Stimulated activated effector memory CD8-positive, alpha-beta T cell treated with anti-CD3 and anti-CD28 coated beads, Interleukin-12 subunit alpha, Interleukin-12 subunit beta, amount 100 ng/mL, for 72 hours (primary cell): ENCODE results near the gene GFOD1.

Experiments
- ATAC-seq: fragments of 150-1000 bp; cut with Tn5 transposase; 2 replicates; pipeline ENCODE4 v1.10.0; 2021
- DNase-seq, 2 donors: peaks; one replicate each; pipeline ENCODE4 v3.0.0; 2021 to 2022; ENCODE audit warnings: low spot score in 2 of 2
- H3K27ac Mint-ChIP-seq: one replicate; pipeline ENCODE4 v1.8.0; 2022; ENCODE audit warnings: mild to moderate bottlenecking, mixed read lengths
- H3K36me3 Mint-ChIP-seq: one replicate; pipeline ENCODE4 v1.8.0; 2022; ENCODE audit warnings: mild to moderate bottlenecking, mixed read lengths
- H3K4me1 Mint-ChIP-seq: one replicate; pipeline ENCODE4 v1.8.0; 2022; ENCODE audit warnings: mixed read lengths
- H3K4me3 Mint-ChIP-seq: one replicate; pipeline ENCODE4 v1.8.0; 2022; ENCODE audit warnings: mild to moderate bottlenecking, mixed read lengths
- H3K9me3 Mint-ChIP-seq: one replicate; pipeline ENCODE4 v1.8.0; 2022; ENCODE audit warnings: mixed read lengths

Gene GFOD1

DNA sequence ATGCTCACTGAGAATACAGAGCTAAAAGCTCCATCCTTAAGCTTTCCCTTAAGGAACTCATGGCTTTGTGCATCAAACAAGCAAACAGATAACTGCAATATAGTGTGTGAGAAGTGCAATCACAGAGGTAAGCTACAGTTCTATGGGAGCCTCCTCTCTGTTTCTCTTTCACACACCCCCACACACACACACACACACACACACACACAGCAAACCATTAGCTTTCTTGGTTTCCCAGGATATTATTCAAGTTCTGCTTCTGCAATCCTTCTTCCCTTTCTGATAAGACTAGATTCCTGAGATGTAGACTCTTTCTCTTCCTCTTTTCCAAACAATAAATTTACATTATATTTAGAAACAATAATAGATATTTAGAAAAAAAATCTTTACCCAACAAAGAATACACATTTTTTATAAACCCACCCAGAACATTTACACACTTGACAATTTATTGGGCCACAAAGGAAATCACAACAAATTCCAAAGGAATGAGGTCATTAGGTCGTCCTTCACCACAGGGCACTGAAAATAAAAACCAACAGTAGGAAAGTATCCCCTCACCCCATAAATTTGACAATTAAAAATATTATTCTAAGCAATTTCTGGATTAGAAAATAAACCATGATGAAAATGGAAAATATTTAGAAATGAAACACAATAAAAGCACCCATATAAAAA is 9.3 kb upstream of the GFOD1 start:
- ATAC-seq, result no peak
- Mint-ChIP-seq H3K9me3 (no peaks in the 10 kb centered on the region), H3K4me1 (no peaks in the 10 kb centered on the region), H3K27ac (no peak overlapping the region), H3K4me3 (no peak overlapping the region), H3K36me3 (no peaks in the 10 kb centered on the region)
- no peak for DNase-seq

DNA sequence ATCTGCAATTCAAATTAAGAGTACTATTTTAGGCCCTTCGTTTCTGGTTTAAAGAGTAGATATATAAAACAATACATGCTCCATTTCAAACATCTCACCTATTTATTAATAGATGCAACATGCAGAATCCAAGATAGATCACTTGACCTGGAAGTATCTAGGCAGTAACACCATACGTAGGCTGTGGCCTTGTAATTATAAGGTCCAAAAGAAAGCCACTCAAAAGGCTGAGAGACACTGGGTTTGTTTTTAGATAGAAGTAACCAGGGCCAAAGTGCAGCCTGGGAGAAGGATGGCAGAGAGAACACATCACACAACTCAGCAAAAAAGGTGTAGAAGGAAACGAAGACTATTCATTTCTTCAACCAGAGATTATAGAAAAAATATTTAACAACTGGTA is 8.4 kb upstream of the GFOD1 start:
- Mint-ChIP-seq H3K4me1 (no peaks in the 10 kb centered on the region), H3K36me3 (no peaks in the 10 kb centered on the region), H3K27ac (no peak overlapping the region), H3K4me3 (no peak overlapping the region), H3K9me3 (no peaks in the 10 kb centered on the region)
- DNase-seq, result no peak
- ATAC-seq, result no peak

DNA sequence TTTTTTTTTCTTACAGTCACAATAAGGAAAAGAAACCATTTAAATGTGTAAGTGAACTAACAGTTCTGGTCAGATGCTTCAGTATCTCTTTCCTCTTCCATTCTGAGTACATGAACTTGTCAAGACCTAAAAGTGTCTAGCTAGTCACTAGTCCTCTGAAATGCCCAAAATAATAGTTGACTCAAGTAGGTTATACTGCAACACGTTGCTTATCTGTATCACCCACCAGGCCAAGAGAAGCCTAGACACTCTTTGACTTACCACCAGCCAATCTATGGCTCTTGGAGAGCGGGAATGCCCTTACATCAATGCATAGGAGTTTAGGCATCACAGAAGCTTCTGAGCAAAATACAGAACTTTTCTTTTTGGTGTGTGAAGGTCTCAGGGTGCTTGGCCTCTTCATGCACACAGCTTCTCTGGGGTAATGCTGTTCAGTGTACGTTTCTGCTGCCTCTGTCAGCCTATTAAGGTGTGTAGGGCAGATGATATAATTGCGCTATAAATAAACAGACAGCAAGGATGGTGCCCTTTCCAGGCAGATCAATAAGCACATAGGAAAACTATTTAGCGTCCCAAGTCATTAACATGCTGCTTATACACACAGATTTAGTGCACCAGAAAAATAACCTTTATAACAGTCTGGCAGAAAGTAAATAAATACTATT is 7.8 kb upstream of the GFOD1 start:
- H3K4me1 Mint-ChIP-seq, result no peaks in the 10 kb centered on the region
- DNase-seq (no peak), ATAC-seq (no peak)
- H3K9me3 Mint-ChIP-seq, result no peaks in the 10 kb centered on the region
- H3K27ac Mint-ChIP-seq, result no peak overlapping the region
- no peaks in the 10 kb centered on the region for H3K36me3 Mint-ChIP-seq
- H3K4me3 Mint-ChIP-seq, result no peak overlapping the region

DNA sequence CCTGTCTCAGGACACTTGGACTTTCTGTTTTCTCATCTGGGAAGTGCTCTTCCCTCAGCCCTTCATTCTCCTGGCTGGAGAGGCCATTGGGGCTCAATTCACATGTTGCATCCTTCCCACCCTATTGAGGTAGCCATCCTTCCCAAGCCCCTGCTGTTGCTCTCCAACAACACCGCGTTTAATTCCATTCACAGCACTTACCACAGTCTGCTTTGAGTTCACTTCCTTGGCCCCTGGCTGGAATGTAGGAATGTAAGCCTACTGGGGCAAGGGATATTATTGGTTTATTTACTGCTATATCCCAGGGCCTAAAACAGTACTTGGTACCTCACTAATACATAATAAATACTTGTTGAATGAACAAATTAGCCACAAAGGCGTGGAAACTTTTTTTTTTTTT is 6.7 kb upstream of the GFOD1 start:
- no peaks in the 10 kb centered on the region for H3K9me3 Mint-ChIP-seq
- H3K27ac Mint-ChIP-seq, result no peak overlapping the region
- ATAC-seq, result no peak
- H3K36me3 Mint-ChIP-seq, result no peaks in the 10 kb centered on the region
- DNase-seq, result no peak
- no peak overlapping the region for H3K4me3 Mint-ChIP-seq
- no peaks in the 10 kb centered on the region for H3K4me1 Mint-ChIP-seq

DNA sequence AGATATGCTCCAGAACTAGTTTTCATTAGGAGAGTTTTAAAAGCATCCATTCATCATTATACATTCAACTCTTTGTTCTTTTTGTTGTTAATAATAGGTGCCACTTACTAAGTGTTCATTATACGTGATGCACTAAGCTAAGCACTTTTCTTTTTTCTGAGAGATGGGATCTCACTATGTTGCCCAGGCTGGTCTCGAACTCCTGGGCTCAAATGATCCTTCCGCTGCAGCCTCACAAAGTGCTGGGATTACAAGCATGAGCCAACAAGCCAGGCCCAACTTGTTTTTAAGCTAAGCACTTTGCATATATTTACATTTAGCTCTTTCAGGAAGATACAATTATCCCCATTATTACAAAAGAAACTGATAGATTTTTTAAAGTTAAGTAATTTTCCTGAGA is 5.7 kb upstream of the GFOD1 start:
- Mint-ChIP-seq H3K36me3 (no peaks in the 10 kb centered on the region), H3K4me3 (no peak overlapping the region), H3K27ac (no peak overlapping the region), H3K4me1 (peaks cover 8% of the 10 kb centered on the region), H3K9me3 (no peaks in the 10 kb centered on the region)
- DNase-seq (no peak), ATAC-seq (no peak)

DNA sequence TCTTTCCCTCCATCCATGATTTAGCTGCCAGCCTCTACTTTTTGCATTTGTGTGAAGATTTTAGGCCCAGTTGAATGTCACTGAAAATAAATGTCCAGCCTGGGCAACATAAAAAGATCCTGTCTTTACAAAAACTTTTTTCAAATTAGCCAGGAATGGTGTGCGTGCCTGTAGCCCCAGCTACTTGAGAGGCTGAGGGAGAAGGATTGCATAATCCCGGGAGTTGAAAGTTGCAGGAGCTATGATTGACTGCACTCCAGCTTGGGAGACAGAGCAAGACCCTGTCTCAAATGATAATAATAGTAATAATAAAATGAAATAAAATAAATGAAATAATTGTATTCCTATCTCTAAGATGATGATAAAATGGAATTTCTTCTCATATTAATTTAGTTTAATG is 5.0 kb upstream of the GFOD1 start:
- Mint-ChIP-seq H3K36me3 (no peaks in the 10 kb centered on the region), H3K4me3 (no peak overlapping the region), H3K27ac (no peak overlapping the region), H3K9me3 (no peaks in the 10 kb centered on the region), H3K4me1 (peaks cover 8% of the 10 kb centered on the region)
- DNase-seq (no peak), ATAC-seq (no peak)

DNA sequence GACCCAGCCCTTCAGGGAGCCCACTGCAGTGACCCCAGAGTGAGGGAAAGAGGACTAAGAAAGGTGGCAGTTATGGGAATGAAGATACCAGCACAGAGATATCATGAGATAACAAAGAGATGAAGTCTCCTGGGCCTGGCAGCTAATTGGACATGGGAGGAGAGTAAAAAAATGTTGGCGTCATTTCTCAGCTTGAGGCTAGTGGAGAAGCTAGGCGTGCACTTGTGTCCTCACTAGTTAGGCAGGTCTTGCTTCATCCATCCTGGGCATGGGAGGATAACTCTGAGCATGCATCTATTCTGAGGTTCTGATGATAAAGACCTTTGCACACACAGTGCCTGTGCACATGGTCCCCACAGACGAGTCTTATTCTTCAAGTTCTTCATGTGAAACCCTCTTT is 4.1 kb upstream of the GFOD1 start:
- no peak overlapping the region for H3K27ac Mint-ChIP-seq
- H3K4me3 Mint-ChIP-seq, result no peak overlapping the region
- peaks cover 3% of the 10 kb centered on the region for H3K36me3 Mint-ChIP-seq
- DNase-seq (no peak), ATAC-seq (no peak)
- no peaks in the 10 kb centered on the region for H3K9me3 Mint-ChIP-seq
- peaks cover 11% of the 10 kb centered on the region for H3K4me1 Mint-ChIP-seq

DNA sequence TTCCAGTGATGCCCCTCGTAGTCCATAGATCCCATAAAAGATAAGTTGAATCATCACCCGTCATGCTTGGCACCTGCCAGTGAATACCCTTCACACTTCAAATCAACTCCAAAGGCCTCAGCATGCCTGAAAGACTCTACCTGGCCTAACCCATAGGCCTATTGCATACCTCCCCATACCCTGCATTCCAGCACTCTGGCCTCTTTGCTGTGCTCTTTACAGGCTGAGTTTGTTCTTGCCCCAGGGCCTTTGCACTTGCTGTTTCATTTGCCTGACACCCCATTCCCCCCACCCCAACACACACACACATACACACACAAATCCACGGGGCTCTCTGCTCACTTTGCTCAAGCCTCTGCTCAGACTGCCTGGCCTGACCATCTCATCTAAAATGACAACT is 3.0 kb upstream of the GFOD1 start:
- no peak for ATAC-seq
- Mint-ChIP-seq H3K9me3 (no peaks in the 10 kb centered on the region), H3K4me3 (no peak overlapping the region), H3K4me1 (peaks cover 22% of the 10 kb centered on the region), H3K27ac (no peak overlapping the region), H3K36me3 (peaks cover 6% of the 10 kb centered on the region)
- DNase-seq, result no peak

DNA sequence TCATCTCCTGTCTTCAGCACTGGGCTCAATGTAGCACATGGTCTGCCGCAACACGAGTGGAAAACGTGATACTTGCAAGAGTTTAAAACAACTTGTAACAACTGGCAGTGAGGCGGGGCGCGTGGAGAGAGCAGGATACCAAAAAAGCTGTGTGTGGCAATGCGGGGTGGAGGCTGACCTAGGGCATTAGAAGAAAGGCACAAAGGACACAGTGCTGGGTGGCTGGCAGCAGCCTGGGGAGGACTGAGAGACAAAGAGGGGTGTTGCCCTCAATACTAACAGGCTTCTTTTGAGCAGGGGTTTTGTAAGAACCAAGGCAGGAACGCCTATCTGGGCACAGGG is 1.5 kb upstream of the GFOD1 start:
- Mint-ChIP-seq H3K36me3 (peaks cover 6% of the 10 kb centered on the region), H3K4me1 (peaks cover 34% of the 10 kb centered on the region), H3K9me3 (no peaks in the 10 kb centered on the region), H3K27ac (no peak overlapping the region), H3K4me3 (peak overlapping the region; percentile 86)
- DNase-seq (no peak), ATAC-seq (no peak)

DNA sequence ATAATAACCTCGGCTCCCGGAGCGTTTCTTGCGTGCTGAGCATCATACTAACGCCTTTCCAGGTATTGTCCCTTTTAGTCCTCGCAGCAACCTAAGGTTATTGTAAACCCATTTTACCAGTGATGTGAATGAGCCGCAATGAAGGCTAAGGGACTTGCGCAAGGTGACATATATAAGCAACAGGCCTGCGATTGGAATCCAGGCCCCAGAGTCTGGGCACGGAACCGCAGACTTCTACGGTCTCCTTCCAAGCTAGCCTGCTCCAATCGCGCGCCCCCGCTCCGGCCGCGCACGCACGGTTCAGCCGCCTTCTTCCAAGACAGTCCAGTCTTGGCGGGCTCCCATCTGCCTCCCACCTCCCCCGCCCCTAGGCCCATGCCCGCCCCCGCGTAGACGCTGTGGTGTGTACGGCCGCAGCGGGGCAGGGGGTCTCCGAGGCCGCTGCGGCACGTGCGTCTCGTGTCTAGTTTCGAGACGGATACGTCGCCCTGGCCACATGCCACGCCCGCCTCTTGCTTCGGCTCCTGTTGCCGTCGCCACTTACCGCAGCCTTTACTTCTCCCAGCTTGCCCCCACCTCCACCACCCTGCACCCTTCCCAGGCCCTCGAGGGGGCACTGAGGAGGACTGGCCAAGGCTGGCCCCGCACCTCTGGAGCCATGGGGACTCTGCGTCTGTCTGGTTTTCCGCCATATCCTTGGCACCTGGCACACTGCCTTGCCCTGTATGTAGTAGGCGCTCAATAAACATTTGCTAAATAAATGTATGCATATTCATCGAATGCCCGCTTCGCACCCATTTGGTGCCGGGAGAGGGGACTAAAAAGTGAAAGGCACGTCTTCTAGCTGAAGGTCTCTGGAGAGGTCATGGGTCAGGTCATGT is 855 bp upstream of the GFOD1 start:
- DNase-seq (no peak), ATAC-seq (peak; percentile 1)
- H3K9me3 Mint-ChIP-seq, result no peaks in the 10 kb centered on the region
- H3K4me3 Mint-ChIP-seq, result peak overlapping the region; percentile 86
- H3K27ac Mint-ChIP-seq, result no peak overlapping the region
- peaks cover 6% of the 10 kb centered on the region for H3K36me3 Mint-ChIP-seq
- peaks cover 40% of the 10 kb centered on the region for H3K4me1 Mint-ChIP-seq

DNA sequence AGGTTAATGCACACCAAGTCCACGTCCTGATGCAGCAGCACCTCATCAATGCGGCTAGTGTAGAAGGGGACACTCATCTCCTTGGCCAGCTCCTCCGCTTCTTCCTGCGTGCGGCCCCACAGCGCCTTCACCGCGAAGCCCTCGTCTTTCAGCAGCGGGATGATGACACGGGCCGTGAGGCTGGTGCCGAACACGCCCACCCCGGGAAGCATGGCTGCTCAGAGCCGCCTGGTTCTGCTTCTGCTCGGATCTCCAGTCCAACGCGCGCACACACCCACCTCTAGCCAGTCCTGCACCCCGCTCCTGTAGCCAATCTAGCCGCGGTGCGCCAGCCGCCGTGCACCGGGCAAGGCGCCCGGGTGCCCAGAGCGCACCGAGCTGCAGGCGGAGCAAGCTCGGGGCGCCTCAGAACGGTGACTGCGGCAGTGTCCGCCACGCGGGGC is 700 bp downstream of the GFOD1 start:
- DNase-seq, result peak; percentile 37 to 80
- H3K4me3 Mint-ChIP-seq, result peak overlapping the region; percentile 86
- H3K27ac Mint-ChIP-seq, result peak overlapping the region; percentile 75

DNA sequence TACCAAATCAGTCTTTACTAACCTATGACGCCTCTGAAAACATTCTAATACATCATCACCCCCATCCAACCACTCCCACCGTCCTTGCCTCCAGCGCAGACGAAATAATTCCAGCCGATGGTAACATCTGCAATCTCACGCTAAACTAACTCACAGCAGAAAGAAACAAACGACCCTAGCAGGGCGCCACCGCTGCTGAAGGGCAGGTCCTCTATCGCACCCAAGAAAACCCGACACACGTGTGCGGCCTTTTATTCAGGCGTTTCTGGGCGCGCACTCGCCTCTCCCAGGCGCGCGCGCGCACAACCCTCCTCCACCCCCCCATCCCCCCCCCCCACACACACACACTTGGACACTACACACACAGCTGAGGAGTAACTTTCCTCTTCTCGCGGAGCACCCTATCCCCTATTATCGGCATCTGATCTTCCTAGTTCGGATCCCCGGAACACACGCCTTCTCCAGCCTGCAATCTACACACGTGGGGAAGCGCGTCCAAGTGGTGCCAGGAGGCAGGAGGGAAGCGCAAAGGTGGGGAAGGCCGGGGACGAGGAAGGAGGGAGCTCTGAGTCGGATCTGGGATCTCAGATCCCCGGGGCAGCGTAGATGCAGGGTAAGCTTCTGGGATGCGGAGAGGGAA is 1.4 kb downstream of the GFOD1 start:
- peaks cover 46% of the 10 kb centered on the region for H3K4me1 Mint-ChIP-seq
- peak overlapping the region; percentile 75 for H3K27ac Mint-ChIP-seq
- ATAC-seq (no peak), DNase-seq (no peak)
- H3K9me3 Mint-ChIP-seq, result no peaks in the 10 kb centered on the region
- H3K36me3 Mint-ChIP-seq, result peaks cover 6% of the 10 kb centered on the region
- H3K4me3 Mint-ChIP-seq, result peak overlapping the region; percentile 86

More for the DNA sequence above, 700 bp downstream of the GFOD1 start:
- H3K4me1 Mint-ChIP-seq, result peaks cover 42% of the 10 kb centered on the region
- peak; percentile 62 for ATAC-seq
- H3K9me3 Mint-ChIP-seq, result no peaks in the 10 kb centered on the region
- H3K36me3 Mint-ChIP-seq, result peaks cover 6% of the 10 kb centered on the region

DNA sequence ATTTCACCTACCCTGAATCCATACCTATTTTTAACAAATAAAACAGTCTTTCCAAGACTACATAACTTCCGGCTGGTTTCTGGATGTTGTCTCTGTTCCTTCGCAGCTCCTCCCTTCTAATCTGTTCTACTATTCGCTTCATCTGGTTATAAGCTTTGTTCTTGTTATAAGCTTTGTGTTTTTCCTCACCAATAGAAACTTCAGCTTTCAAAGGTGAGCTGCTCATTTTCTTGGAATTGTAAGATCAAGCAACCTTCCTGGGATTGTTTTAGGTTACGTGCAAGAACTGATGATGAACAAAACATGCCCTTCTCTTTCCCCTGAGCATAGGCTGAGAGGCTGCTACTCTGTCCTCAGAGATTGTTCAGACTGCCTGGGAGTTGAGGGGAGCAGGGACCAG is 2.1 kb downstream of the GFOD1 start:
- Mint-ChIP-seq H3K4me3 (peak overlapping the region; percentile 86), H3K36me3 (peaks cover 6% of the 10 kb centered on the region), H3K9me3 (no peaks in the 10 kb centered on the region), H3K27ac (peak overlapping the region; percentile 75), H3K4me1 (peaks cover 50% of the 10 kb centered on the region)
- DNase-seq (no peak), ATAC-seq (no peak)

DNA sequence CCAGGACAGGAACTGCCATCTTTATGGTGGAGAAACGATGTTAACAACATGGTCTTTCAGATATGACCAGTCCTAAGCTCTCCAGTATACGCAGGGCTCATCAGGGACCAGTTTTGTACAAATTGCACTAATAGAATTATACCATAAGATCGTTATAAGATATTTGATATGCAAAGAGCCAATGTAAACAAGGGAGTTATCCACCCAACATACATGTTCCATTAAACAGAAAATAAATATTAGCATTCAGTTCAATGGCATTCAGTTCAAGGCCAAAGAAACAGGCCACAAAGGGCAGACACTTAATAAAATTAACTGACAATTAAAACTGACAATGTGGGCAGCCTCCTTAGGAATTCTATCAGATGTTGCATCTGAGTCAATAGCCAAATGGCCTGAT is 2.6 kb downstream of the GFOD1 start:
- no peak overlapping the region for H3K27ac Mint-ChIP-seq
- DNase-seq, result no peak

DNA sequence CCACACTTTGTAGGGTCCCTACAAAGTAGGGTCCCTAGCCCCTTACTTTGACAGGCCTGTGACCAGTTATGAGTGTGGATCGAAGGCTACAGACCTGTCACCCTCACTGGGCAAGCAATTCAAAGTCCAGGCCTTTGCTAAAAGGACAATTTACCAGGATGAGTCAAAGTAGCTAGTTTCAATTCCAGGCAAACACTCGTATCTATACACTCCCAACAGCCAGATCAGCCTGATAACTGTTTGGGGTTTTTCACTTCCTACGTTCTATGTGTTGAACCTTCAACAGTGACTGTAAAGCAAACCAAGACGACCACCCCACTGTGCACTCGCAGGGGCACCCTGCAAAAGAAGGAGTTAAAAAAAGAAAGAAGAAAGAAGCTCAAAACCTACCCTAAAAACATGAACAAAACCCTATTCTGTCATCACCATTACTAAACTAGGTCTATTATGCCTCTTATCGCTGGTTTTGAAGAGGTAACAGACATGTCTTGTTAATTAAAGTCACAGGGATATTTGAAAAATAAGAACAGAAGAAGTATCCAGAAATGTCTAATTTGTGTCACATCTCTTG is 3.2 kb downstream of the GFOD1 start:
- Mint-ChIP-seq H3K9me3 (no peaks in the 10 kb centered on the region), H3K27ac (peak overlapping the region; percentile 4), H3K36me3 (peaks cover 6% of the 10 kb centered on the region), H3K4me3 (peak overlapping the region; percentile 86), H3K4me1 (peaks cover 50% of the 10 kb centered on the region)
- ATAC-seq (peak; percentile 4), DNase-seq (no peak)

More for the DNA sequence above, 2.6 kb downstream of the GFOD1 start:
- Mint-ChIP-seq H3K4me1 (peaks cover 50% of the 10 kb centered on the region), H3K36me3 (peaks cover 6% of the 10 kb centered on the region), H3K9me3 (no peaks in the 10 kb centered on the region), H3K4me3 (peak overlapping the region; percentile 86)
- ATAC-seq, result no peak
